ENCODE results near the gene PIN1. TPM values are rescaled to one million over a fixed set of nuclear protein-coding genes. Genes with fewer than 3 reads are reported as not detected.

PIN1 gene
- total and polyA plus RNA-seq, 10 of the 15 experiments (the other 5 are each of a cell fraction or from before 2014, with no cell fraction given), result 2.4 to 209 (median 71.5) TPM

DNA sequence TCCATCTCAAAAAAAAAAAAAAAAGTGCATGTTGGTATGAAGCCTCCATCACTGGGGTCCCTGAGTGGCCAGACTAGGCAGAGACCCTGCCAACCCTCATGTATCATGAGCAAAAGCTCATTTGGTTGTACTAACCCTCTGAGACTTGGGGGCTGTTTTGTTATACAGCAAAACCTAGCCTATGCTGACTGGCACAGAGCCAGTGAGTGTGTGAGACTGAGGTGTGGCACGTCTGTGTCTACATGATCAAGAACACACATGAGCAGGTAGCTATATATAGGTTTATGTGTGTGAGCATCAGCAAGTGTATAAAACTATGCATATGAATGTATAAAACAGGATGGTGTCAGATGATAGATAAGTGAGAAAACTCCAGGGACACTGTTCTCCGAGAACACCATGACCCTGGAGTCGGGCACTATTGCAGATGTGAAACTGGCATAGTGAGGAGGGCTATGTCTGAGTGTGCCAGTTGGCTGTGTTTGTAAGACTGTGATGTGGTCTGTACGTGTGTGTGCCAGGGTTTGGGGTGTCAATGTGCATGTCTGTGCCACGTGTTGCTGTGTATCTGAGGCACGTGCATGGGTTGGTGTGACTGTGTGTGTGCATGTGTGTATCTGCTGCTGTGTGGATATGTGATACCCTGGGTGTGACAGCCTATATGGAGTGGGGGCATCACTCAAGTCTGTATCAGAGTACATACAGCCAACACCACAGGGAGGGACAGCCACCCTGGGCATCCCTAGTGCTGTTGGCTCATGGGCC lies 56.7 kb downstream of the PIN1 start:
- intact Hi-C loops (cut with micrococcal nuclease; ENCODE audit: unreplicated experiment) (no loop called here), in situ Hi-C loops (cut with MboI) (no loop called here)
- H3K27me3 ChIP-seq (replicated peaks in 1 of 2; ENCODE audit: control insufficient read depth in 2 of 2, insufficient read depth in 2 of 2, low read length in 1 of 2), result no peaks in the 10 kb centered on the region; a peak in 2 of 4 replicates
- DNase-seq (ENCODE audit: low read depth, low spot score) (no peak), ATAC-seq (no peak), FAIRE-seq (no peak)
- no peaks in the 10 kb centered on the region for H4K20me1 ChIP-seq (ENCODE audit: control insufficient read depth, insufficient read depth)
- no peak overlapping the region for H3K4me3 ChIP-seq
- no TSS peak for BruUV-seq (replicated peaks)
- H3K36me3 ChIP-seq (ENCODE audit: control insufficient read depth in 2 of 2, insufficient read depth in 2 of 2, low read length in 1 of 2), result no peaks in the 10 kb centered on the region
- no peak overlapping the region for H3K27ac ChIP-seq (ENCODE audit: control insufficient read depth, insufficient read depth)
- H3K4me2 ChIP-seq (ENCODE audit: control insufficient read depth, insufficient read depth), result no peak overlapping the region
- H3K79me2 ChIP-seq (ENCODE audit: control insufficient read depth, insufficient read depth, low read length), result no peaks in the 10 kb centered on the region
- H3K9ac ChIP-seq (ENCODE audit: control insufficient read depth, insufficient read depth, low read length), result no peak overlapping the region
- H2AFZ ChIP-seq (ENCODE audit: control insufficient read depth, low read depth, low read length), result no peak overlapping the region
- no peaks in the 10 kb centered on the region for H3K4me1 ChIP-seq (ENCODE audit: control insufficient read depth, insufficient read depth, low read length)
- WGBS (ENCODE audit: insufficient coverage, insufficient replicate concordance, low lambda C conversion rate, missing lambda C conversion rate), result 38% methylated on average over 6 of the region's 6 CpGs
- ChIA-PET CTCF (no interaction called here), POLR2A (no interaction called here), SMC1A (ENCODE audit: uncharacterized antibody, unreplicated experiment) (no interaction called here), RAD21 (ENCODE audit: unreplicated experiment) (no interaction called here)
- no peaks in the 10 kb centered on the region for H3K9me3 ChIP-seq (replicated peaks; ENCODE audit: control insufficient read depth, insufficient read depth, low read length)
- TF ChIP-seq, protein P1, sequence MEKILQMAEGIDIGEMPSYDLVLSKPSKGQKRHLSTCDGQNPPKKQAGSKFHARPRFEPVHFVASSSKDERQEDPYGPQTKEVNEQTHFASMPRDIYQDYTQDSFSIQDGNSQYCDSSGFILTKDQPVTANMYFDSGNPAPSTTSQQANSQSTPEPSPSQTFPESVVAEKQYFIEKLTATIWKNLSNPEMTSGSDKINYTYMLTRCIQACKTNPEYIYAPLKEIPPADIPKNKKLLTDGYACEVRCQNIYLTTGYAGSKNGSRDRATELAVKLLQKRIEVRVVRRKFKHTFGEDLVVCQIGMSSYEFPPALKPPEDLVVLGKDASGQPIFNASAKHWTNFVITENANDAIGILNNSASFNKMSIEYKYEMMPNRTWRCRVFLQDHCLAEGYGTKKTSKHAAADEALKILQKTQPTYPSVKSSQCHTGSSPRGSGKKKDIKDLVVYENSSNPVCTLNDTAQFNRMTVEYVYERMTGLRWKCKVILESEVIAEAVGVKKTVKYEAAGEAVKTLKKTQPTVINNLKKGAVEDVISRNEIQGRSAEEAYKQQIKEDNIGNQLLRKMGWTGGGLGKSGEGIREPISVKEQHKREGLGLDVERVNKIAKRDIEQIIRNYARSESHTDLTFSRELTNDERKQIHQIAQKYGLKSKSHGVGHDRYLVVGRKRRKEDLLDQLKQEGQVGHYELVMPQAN (conservative IDR thresholded peaks at IDR 0.05), result no peak
- TF ChIP-seq, protein P2, sequence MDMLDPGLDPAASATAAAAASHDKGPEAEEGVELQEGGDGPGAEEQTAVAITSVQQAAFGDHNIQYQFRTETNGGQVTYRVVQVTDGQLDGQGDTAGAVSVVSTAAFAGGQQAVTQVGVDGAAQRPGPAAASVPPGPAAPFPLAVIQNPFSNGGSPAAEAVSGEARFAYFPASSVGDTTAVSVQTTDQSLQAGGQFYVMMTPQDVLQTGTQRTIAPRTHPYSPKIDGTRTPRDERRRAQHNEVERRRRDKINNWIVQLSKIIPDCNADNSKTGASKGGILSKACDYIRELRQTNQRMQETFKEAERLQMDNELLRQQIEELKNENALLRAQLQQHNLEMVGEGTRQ (IDR thresholded peaks at IDR 0.05; ENCODE audit: borderline replicate concordance, low read depth, low read length), result no peak
- TF ChIP-seq, protein P3, sequence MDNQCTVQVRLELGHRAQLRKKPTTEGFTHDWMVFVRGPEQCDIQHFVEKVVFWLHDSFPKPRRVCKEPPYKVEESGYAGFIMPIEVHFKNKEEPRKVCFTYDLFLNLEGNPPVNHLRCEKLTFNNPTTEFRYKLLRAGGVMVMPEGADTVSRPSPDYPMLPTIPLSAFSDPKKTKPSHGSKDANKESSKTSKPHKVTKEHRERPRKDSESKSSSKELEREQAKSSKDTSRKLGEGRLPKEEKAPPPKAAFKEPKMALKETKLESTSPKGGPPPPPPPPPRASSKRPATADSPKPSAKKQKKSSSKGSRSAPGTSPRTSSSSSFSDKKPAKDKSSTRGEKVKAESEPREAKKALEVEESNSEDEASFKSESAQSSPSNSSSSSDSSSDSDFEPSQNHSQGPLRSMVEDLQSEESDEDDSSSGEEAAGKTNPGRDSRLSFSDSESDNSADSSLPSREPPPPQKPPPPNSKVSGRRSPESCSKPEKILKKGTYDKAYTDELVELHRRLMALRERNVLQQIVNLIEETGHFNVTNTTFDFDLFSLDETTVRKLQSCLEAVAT (IDR thresholded peaks at IDR 0.05), result no peak
- TF ChIP-seq CHD4 (IDR thresholded peaks at IDR 0.05) (no peak), SREBF1 (IDR thresholded peaks at IDR 0.05; ENCODE audit: low read length) (no peak), MEF2B (IDR thresholded peaks at IDR 0.05; ENCODE audit: partially characterized antibody, poor library complexity, severe bottlenecking) (no peak), SMC3 (IDR thresholded peaks at IDR 0.05; ENCODE audit: borderline replicate concordance, low read length) (no peak), TCF12 (IDR thresholded peaks at IDR 0.05; ENCODE audit: low read depth, low read length) (no peak)
- TF ChIP-seq, protein P4, sequence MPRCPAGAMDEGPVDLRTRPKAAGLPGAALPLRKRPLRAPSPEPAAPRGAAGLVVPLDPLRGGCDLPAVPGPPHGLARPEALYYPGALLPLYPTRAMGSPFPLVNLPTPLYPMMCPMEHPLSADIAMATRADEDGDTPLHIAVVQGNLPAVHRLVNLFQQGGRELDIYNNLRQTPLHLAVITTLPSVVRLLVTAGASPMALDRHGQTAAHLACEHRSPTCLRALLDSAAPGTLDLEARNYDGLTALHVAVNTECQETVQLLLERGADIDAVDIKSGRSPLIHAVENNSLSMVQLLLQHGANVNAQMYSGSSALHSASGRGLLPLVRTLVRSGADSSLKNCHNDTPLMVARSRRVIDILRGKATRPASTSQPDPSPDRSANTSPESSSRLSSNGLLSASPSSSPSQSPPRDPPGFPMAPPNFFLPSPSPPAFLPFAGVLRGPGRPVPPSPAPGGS (IDR thresholded peaks at IDR 0.05; ENCODE audit: borderline replicate concordance, insufficient read depth, low read depth, low read length, poor library complexity, severe bottlenecking), result no peak
- TF ChIP-seq, protein P5, sequence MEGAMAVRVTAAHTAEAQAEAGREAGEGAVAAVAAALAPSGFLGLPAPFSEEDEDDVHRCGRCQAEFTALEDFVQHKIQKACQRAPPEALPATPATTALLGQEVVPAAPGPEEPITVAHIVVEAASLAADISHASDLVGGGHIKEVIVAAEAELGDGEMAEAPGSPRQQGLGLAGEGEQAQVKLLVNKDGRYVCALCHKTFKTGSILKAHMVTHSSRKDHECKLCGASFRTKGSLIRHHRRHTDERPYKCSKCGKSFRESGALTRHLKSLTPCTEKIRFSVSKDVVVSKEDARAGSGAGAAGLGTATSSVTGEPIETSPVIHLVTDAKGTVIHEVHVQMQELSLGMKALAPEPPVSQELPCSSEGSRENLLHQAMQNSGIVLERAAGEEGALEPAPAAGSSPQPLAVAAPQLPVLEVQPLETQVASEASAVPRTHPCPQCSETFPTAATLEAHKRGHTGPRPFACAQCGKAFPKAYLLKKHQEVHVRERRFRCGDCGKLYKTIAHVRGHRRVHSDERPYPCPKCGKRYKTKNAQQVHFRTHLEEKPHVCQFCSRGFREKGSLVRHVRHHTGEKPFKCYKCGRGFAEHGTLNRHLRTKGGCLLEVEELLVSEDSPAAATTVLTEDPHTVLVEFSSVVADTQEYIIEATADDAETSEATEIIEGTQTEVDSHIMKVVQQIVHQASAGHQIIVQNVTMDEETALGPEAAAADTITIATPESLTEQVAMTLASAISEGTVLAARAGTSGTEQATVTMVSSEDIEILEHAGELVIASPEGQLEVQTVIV (IDR thresholded peaks at IDR 0.05; ENCODE audit: borderline replicate concordance, partially characterized antibody), result no peak
- TF ChIP-seq, protein P6, sequence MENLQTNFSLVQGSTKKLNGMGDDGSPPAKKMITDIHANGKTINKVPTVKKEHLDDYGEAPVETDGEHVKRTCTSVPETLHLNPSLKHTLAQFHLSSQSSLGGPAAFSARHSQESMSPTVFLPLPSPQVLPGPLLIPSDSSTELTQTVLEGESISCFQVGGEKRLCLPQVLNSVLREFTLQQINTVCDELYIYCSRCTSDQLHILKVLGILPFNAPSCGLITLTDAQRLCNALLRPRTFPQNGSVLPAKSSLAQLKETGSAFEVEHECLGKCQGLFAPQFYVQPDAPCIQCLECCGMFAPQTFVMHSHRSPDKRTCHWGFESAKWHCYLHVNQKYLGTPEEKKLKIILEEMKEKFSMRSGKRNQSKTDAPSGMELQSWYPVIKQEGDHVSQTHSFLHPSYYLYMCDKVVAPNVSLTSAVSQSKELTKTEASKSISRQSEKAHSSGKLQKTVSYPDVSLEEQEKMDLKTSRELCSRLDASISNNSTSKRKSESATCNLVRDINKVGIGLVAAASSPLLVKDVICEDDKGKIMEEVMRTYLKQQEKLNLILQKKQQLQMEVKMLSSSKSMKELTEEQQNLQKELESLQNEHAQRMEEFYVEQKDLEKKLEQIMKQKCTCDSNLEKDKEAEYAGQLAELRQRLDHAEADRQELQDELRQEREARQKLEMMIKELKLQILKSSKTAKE (IDR thresholded peaks at IDR 0.05; ENCODE audit: low read depth, poor library complexity, severe bottlenecking), result no peak
